Measurements from ENCODE around the gene SH2D6.

SH2D6 gene

DNA sequence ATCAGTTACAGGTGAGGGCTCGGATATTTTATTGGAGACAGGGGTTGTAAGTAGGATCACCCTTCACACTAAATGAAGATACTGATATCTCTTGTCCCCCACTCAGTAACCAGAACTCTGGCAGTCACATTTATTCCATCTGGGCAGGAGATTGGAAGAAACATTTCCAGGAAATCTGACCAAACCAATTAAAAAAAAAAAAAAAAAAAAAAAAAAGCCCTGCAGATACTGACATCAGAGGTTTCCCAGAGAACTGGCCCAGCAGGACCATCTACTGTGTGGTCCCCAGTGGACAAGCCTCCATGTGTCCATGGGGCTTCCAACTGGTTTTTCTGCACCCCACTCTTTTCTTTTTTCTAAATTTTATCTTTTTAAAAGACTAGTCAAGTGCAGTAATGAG is 41.3 kb downstream of the SH2D6 start:
- FAIRE-seq (no peak), DNase-seq (ENCODE audit: insufficient read length, low spot score) (no peak)
- TF ChIP-seq, protein P1, sequence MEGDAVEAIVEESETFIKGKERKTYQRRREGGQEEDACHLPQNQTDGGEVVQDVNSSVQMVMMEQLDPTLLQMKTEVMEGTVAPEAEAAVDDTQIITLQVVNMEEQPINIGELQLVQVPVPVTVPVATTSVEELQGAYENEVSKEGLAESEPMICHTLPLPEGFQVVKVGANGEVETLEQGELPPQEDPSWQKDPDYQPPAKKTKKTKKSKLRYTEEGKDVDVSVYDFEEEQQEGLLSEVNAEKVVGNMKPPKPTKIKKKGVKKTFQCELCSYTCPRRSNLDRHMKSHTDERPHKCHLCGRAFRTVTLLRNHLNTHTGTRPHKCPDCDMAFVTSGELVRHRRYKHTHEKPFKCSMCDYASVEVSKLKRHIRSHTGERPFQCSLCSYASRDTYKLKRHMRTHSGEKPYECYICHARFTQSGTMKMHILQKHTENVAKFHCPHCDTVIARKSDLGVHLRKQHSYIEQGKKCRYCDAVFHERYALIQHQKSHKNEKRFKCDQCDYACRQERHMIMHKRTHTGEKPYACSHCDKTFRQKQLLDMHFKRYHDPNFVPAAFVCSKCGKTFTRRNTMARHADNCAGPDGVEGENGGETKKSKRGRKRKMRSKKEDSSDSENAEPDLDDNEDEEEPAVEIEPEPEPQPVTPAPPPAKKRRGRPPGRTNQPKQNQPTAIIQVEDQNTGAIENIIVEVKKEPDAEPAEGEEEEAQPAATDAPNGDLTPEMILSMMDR (IDR thresholded peaks at IDR 0.05; ENCODE audit: insufficient read depth, missing control alignments), result no peak

DNA sequence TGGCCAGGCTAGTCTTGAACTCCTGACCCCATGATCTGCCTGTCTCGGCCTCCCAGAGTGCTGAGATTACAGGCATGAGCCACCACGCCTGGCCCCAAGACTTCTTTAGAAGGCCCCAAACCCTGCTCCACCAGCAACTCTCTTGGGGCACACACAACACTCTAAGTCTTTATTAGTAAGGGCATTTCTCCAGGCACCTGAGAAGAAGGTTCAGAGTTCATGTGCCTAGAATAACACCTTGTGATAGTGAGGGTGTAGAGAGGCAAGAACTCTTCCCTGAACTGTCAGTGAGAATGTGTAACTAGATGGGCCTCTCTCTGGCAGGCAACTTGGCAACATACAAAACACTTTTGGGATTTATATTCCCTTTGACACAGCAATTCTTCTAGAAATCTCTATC is 43.8 kb downstream of the SH2D6 start:
- DNase-seq (ENCODE audit: insufficient read length, low spot score), result no peak
- no peak for FAIRE-seq
- TF ChIP-seq, protein P1 (IDR thresholded peaks at IDR 0.05; ENCODE audit: insufficient read depth, missing control alignments), result no peak

DNA sequence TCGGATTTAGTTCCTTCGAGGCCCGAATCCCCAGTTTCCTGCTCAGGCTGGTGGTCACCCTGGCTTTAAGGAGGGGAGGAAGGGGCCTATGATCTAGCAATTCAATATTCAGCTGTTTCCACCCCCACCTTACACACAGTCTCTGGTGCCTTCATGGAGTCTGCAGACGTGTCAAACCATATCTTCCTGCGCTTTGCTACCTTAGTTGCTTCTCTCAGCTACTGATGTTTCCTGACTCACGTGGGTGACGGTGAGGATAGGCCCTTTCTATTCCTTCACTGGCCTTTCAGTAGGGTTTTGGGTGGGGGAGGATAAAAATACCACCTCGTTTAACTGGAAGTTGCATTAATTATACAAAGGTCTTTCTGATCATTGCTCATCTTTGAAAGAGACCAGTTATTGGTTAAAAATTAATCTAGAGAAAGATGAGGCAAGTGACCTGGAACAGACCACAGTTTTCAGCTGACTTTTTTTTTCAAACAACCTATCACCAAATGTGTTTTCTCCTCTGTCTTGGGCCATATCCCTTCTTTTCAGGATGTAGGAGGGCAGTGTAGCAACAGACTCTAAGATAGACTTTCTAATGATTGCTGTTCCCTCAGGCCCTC is 49.7 kb downstream of the SH2D6 start:
- no peak for FAIRE-seq
- DNase-seq (ENCODE audit: insufficient read length, low spot score), result no peak
- TF ChIP-seq, protein P1 (IDR thresholded peaks at IDR 0.05; ENCODE audit: insufficient read depth, missing control alignments), result no peak

DNA sequence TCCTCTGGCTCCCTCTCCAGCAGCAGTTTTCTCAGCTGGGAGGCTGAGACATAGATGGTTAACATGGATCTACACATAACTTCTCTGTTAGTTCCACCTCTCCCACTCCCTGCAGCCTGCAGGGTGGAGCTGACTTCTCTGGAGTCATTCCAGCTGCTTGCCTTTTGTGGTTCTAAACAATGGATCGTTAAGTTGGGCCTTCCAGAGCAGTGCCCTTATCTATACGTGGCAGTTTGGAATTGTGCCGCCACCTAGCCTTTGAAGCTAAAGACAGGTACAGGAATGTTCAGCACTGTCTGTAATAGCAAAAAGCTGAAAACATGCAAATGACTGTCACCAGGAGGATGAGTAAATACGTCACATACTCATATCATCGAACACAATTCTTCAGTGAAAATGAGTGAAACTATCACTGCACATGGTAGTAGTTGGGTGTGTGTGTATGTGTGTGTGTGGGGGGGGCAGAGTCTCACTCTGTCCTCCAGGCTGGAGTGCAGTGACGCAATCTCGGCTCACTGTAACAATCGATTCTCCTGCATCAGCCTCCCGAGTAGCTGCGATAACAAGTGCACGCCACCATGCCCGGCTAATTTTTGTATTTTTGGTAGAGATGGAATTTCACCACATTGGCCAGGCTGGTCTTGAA is 50.3 kb downstream of the SH2D6 start:
- FAIRE-seq (no peak), DNase-seq (ENCODE audit: insufficient read length, low spot score) (no peak)
- TF ChIP-seq, protein P1 (IDR thresholded peaks at IDR 0.05; ENCODE audit: insufficient read depth, missing control alignments), result no peak

DNA sequence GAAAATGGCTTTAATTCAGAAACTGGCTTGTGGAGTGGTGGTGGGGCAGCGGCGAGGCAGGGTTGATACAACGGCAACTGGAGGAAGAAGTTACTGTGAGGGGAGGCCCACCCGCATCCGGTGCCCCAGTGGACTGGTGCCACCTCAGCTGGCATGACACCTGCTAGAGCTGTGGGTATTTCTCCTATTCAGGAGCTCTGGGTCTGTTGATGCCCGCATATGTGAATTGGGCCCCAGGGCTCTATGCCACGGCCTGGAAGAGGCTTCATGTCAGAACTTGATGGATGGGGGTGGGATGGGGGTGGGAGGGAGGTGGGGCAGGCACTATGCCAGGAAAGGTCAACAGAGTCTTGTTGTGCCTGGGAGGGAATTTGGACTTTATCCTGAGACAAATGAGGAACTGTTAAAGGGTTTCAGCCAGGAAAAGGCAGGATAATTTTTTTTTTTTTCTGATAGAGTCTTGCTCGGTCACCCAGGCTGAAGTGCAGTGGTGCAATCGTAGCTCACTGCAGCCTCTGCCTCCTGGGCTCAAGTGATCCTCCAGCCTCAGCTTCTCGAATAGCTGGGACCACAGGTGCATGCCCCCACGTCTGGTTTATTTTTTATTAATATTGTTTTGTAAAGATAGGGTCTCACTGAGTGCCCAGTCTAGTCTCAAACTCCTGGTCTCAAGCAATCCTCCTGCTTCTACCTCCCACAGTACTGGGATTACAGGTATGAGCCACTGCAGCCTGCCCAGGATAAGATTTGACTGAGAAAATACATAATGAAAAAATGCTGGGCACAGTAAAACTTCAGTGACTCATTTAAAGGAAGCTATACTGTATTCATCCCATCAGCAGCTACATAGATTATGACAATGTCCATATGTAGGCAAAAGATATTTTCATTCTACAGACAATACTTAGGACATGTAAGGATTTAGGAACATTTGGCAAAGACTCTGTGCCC is 52.6 kb downstream of the SH2D6 start:
- no peak for DNase-seq (ENCODE audit: insufficient read length, low spot score)

DNA sequence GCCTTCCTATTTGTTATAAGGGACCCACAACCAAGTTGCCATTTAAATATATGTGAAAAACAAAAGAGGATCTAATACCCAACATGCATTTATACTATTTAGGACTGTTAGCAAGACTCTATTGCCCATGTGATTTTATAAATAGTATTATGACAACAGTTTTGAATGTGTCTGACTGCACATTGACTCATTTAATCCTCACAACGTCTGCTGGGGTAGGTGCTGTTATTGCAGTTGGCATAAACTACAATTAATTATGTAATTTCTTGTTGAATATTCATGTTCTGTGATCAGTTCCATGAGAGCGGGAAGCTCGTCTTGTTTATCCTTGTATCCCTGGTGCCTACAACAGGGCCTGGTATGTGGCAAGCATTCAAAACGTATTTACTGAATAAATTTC is 53.7 kb downstream of the SH2D6 start:
- no peak for FAIRE-seq
- DNase-seq (ENCODE audit: insufficient read length, low spot score), result no peak
- TF ChIP-seq, protein P1 (IDR thresholded peaks at IDR 0.05; ENCODE audit: insufficient read depth, missing control alignments), result no peak

More for the DNA sequence above, 52.6 kb downstream of the SH2D6 start:
- no peak for FAIRE-seq
- TF ChIP-seq, protein P1 (IDR thresholded peaks at IDR 0.05; ENCODE audit: insufficient read depth, missing control alignments), result no peak
